HK-2 (cell line): ENCODE results near the gene SC5D.

Experiments used
- DNase-seq: peaks from one replicate; pipeline ENCODE4 v3.0.0-alpha.2; 2018; ENCODE audit not compliant: unreplicated experiment

SC5D gene

DNA sequence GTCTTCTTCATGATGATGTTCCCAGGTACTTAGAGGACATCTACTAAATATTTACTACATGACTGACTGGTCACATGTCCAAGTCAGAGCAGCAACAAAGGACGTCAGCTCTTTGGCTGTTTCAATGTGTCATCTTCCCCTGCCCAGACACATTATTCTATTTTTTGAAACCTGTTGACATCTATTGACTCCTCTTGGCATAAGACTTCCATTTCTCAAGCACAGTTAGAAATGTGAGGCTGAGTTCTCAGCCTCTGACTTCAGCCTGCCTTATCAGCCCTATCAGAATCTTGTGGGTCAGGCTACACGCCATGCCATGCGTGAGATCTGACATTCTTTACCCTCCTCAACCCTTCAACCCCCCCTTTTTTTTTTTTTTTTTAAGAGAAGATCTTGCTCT, 63.8 kb downstream of the SC5D start:
- DNase-seq, result no peak
